OCI-LY7 (cell line): Measurements from ENCODE around the gene HDX.

Source experiments
- CTCF ChIP-seq: fragments of 200-600 bp; sonication (generic); conservative IDR thresholded peaks from 2 replicates; pipeline ENCODE4 v1.5.1; 2014; ENCODE audit warnings: mild to moderate bottlenecking, antibody characterized with exemption, low read length, moderate library complexity, mixed read lengths
- EZH2phosphoT487 ChIP-seq: fragments of 200-600 bp; sonication (generic); IDR thresholded peaks from 2 replicates; pipeline ENCODE4 v1.6.1; 2018; ENCODE audit warnings: low read depth, borderline replicate concordance, mild to moderate bottlenecking, mixed run types, antibody characterized with exemption, low read length, moderate library complexity, mixed read lengths

- TF ChIP-seq CTCF (no peak), EZH2phosphoT487 (no peak)
Measured at GRCh38 chrX:84415140-84415539, 87.1 kb downstream of the HDX start.
